OCI-LY3 (cell line): Measurements from ENCODE around the gene KMT5B.

Experiments
- EZH2phosphoT487 ChIP-seq: fragments of 200-600 bp; shearing (Covaris generic); IDR thresholded peaks from 2 replicates; pipeline ENCODE4 v1.6.1; 2018; ENCODE audit warnings: antibody characterized with exemption, mixed run types, low read depth
- TF ChIP-seq, protein P1 (sequence below): fragments of 200-600, 300-600 bp; sonication (generic); IDR thresholded peaks from 2 replicates; pipeline ENCODE4 v1.5.1; 2014; ENCODE audit warnings: antibody characterized with exemption, low read length, low read depth

DNA sequence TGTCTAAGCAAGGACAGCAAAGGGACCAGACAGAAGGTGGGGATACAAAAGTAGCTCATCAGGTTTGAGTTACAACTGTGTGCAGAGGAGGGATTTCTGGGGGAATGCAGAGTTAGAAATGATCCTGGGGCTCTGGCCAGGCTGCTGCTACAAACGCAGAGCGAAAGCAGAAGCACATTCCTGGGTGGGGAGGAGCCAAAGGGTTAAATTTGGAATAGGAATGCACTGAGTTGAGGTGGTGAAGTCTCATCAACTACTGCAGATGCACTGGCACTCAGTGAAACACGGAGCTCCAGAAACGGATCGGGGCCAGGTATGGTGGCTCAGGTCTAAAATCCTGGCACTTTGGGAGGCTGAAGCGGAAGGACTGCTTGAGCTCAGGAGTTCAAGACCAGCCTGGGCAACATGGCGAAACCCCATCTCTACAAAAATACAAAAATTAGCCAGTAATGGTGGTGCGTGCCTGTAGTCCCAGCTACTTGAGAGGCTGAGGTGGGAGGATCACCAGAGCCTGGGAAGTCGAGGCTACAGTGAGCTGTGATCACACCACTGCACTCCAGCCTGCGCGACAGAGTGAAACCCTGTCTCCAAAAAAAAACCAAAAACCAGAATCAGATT lies 95.1 kb downstream of the KMT5B start:
- TF ChIP-seq, protein P1, sequence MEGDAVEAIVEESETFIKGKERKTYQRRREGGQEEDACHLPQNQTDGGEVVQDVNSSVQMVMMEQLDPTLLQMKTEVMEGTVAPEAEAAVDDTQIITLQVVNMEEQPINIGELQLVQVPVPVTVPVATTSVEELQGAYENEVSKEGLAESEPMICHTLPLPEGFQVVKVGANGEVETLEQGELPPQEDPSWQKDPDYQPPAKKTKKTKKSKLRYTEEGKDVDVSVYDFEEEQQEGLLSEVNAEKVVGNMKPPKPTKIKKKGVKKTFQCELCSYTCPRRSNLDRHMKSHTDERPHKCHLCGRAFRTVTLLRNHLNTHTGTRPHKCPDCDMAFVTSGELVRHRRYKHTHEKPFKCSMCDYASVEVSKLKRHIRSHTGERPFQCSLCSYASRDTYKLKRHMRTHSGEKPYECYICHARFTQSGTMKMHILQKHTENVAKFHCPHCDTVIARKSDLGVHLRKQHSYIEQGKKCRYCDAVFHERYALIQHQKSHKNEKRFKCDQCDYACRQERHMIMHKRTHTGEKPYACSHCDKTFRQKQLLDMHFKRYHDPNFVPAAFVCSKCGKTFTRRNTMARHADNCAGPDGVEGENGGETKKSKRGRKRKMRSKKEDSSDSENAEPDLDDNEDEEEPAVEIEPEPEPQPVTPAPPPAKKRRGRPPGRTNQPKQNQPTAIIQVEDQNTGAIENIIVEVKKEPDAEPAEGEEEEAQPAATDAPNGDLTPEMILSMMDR = no peak
- TF ChIP-seq EZH2phosphoT487 = no peak
